DMS 273 (cell line): ENCODE measurements around the gene LRP10.
"Not testable (repeated sequence)": the region's sequence is repeated elsewhere in the genome, so short reads cannot be mapped to it uniquely, and the experiment has no call there.

Experiments
- DNase-seq: peaks from one replicate; lab custom pipeline; 2025; ENCODE audit not compliant: unreplicated experiment; lab: John Stamatoyannopoulos, UW

Gene LRP10

GRCh38 chr14:22871224-22872032 is at the start of gene LRP10:
Gene LRP10 (plus strand): TSS chr14:22871740. CDS start chr14:22872304, 564 bp downstream.
- DNase-seq = peak; percentile 94

GRCh38 chr14:22822016-22822570 is 49.4 kb upstream of the LRP10 start:
- DNase-seq = no peak

- DNase-seq = peak; percentile 94
These were observed 48.9 kb upstream of the LRP10 start for GRCh38 chr14:22822571-22823098.

GRCh38 chr14:22824711-22825359 is 46.7 kb upstream of the LRP10 start:
- DNase-seq = peak; percentile 80

- DNase-seq = not testable (repeated sequence)
These were observed 42.4 kb upstream of the LRP10 start for GRCh38 chr14:22829076-22829660.

GRCh38 chr14:22829661-22830442 is 41.7 kb upstream of the LRP10 start, which contains the start of gene MRPL52:
Gene MRPL52 (plus strand): TSS chr14:22829887. CDS start chr14:22829913, 26 bp downstream.
- DNase-seq = peak; percentile 97

- no peak for DNase-seq
These were observed 41.0 kb upstream of the LRP10 start for GRCh38 chr14:22830443-22831010.

GRCh38 chr14:22835505-22835904 is 36.0 kb upstream of the LRP10 start:
- no peak for DNase-seq

GRCh38 chr14:22836301-22837113 is 35.0 kb upstream of the LRP10 start, which contains the start of gene MMP14:
Gene MMP14 (plus strand): TSS chr14:22836585. CDS start chr14:22836818, 233 bp downstream.
- DNase-seq = peak; percentile 56

- DNase-seq = peak; percentile 73
These were observed 34.3 kb upstream of the LRP10 start for GRCh38 chr14:22837114-22837749.

GRCh38 chr14:22837750-22838538 is 33.6 kb upstream of the LRP10 start:
- no peak for DNase-seq

GRCh38 chr14:22838631-22839041 is 32.9 kb upstream of the LRP10 start:
- no peak for DNase-seq

GRCh38 chr14:22839159-22839779 is 32.3 kb upstream of the LRP10 start:
- peak; percentile 25 for DNase-seq

- DNase-seq = no peak
These were observed 30.2 kb upstream of the LRP10 start for GRCh38 chr14:22841311-22841710.

- DNase-seq = no peak
These were observed 29.8 kb upstream of the LRP10 start for GRCh38 chr14:22841769-22842168.

GRCh38 chr14:22842211-22843122 is 29.1 kb upstream of the LRP10 start:
- DNase-seq = no peak
